ENCODE data around the gene PWP2. TPM values are rescaled to one million over a fixed set of nuclear protein-coding genes. Genes with fewer than 3 reads are reported as not detected.
"Not testable (repeated sequence)": the region's sequence is repeated elsewhere in the genome, so short reads cannot be mapped to it uniquely, and the experiment has no call there.

Gene PWP2
- total RNA-seq, 1 experiment from 2014 or later: 6.0 TPM

GRCh38 chr21:44147108-44147507 lies 39.9 kb downstream of the PWP2 start:
- H3K27ac ChIP-seq (ENCODE audit: insufficient read length, low read depth, low read length); H3K23ac ChIP-seq (ENCODE audit: insufficient read length, low read depth, low read length); H3K4me2 ChIP-seq (ENCODE audit: insufficient read depth, insufficient read length, low read length); H3K23me2 ChIP-seq (ENCODE audit: insufficient read length, low read depth, low read length, poor library complexity, severe bottlenecking); H2BK12ac ChIP-seq (ENCODE audit: insufficient read length, low read depth, low read length); H3T11ph ChIP-seq (ENCODE audit: low read length); H2AFZ ChIP-seq (ENCODE audit: low read length); H2BK20ac ChIP-seq (ENCODE audit: low read depth, low read length, poor library complexity, severe bottlenecking); H4K91ac ChIP-seq (ENCODE audit: insufficient read length, low read depth, low read length); H3K9ac ChIP-seq (ENCODE audit: extremely low read depth, insufficient read length, low read length); H3K27ac Mint-ChIP-seq; H4K5ac ChIP-seq (ENCODE audit: insufficient read length, low read depth, low read length); H2AK5ac ChIP-seq (ENCODE audit: insufficient read length, low read length); H3K56ac ChIP-seq (ENCODE audit: insufficient read length, low read depth, low read length); H3K9me3 Mint-ChIP-seq; H3K14ac ChIP-seq (ENCODE audit: insufficient read depth, low read length); H3K4me1 Mint-ChIP-seq; H3K36me3 Mint-ChIP-seq (ENCODE audit: insufficient read depth in 1 of 3, low read depth in 3 of 3); H3K27me3 ChIP-seq (ENCODE audit: insufficient read depth, low read length); H3K4ac ChIP-seq (ENCODE audit: low read depth, low read length); H2BK120ac ChIP-seq (ENCODE audit: low read depth, low read length, poor library complexity, severe bottlenecking); H3K4me3 Mint-ChIP-seq; H4K8ac ChIP-seq (replicated peaks; ENCODE audit: insufficient read length, low read depth, low read length); H3K79me2 ChIP-seq (ENCODE audit: insufficient read depth, low read length); H3K27me3 Mint-ChIP-seq (ENCODE audit: low read depth); H2BK5ac ChIP-seq (ENCODE audit: insufficient read length, low read length); DNase-seq; H3K9me3 ChIP-seq (ENCODE audit: control insufficient read depth, low read depth, low read length); H3K18ac ChIP-seq (ENCODE audit: insufficient read length, low read depth, low read length); H3K4me1 ChIP-seq (ENCODE audit: insufficient read depth, low read length); H2BK15ac ChIP-seq (ENCODE audit: low read depth, low read length); H3K79me1 ChIP-seq (ENCODE audit: insufficient read depth, low read depth, low read length, poor library complexity, severe bottlenecking); H4K20me1 ChIP-seq (ENCODE audit: control insufficient read depth, insufficient read depth, insufficient read length): not testable (repeated sequence)
- no CpG with 5 or more reads among the region's 8 CpGs for WGBS (ENCODE audit: extremely low coverage, insufficient read length, low lambda C conversion rate)

GRCh38 chr21:44150255-44150654 lies 43.1 kb downstream of the PWP2 start:
- H3K14ac ChIP-seq (ENCODE audit: insufficient read depth, low read length); H3K56ac ChIP-seq (ENCODE audit: insufficient read length, low read depth, low read length); H2BK12ac ChIP-seq (ENCODE audit: insufficient read length, low read depth, low read length); H3K23me2 ChIP-seq (ENCODE audit: insufficient read length, low read depth, low read length, poor library complexity, severe bottlenecking); H3K4me1 ChIP-seq (ENCODE audit: insufficient read depth, low read length); H3K4me2 ChIP-seq (ENCODE audit: insufficient read depth, insufficient read length, low read length); H3T11ph ChIP-seq (ENCODE audit: low read length); H3K18ac ChIP-seq (ENCODE audit: insufficient read length, low read depth, low read length); H3K36me3 Mint-ChIP-seq (ENCODE audit: insufficient read depth in 1 of 3, low read depth in 3 of 3); DNase-seq; H2BK120ac ChIP-seq (ENCODE audit: low read depth, low read length, poor library complexity, severe bottlenecking); H3K27me3 Mint-ChIP-seq (ENCODE audit: low read depth); H3K4ac ChIP-seq (ENCODE audit: low read depth, low read length); H4K5ac ChIP-seq (ENCODE audit: insufficient read length, low read depth, low read length); H3K27ac ChIP-seq (ENCODE audit: insufficient read length, low read depth, low read length); H3K23ac ChIP-seq (ENCODE audit: insufficient read length, low read depth, low read length); H2AK5ac ChIP-seq (ENCODE audit: insufficient read length, low read length); H3K79me2 ChIP-seq (ENCODE audit: insufficient read depth, low read length); H3K79me1 ChIP-seq (ENCODE audit: insufficient read depth, low read depth, low read length, poor library complexity, severe bottlenecking); H2BK5ac ChIP-seq (ENCODE audit: insufficient read length, low read length); H3K9me3 Mint-ChIP-seq; H2BK15ac ChIP-seq (ENCODE audit: low read depth, low read length); H3K9me3 ChIP-seq (ENCODE audit: control insufficient read depth, low read depth, low read length); H4K91ac ChIP-seq (ENCODE audit: insufficient read length, low read depth, low read length); H3K27me3 ChIP-seq (ENCODE audit: insufficient read depth, low read length); H3K4me3 Mint-ChIP-seq; H3K4me1 Mint-ChIP-seq; H3K27ac Mint-ChIP-seq; H4K20me1 ChIP-seq (ENCODE audit: control insufficient read depth, insufficient read depth, insufficient read length); H2BK20ac ChIP-seq (ENCODE audit: low read depth, low read length, poor library complexity, severe bottlenecking); H4K8ac ChIP-seq (replicated peaks; ENCODE audit: insufficient read length, low read depth, low read length); H2AFZ ChIP-seq (ENCODE audit: low read length); H3K9ac ChIP-seq (ENCODE audit: extremely low read depth, insufficient read length, low read length): not testable (repeated sequence)
- WGBS (ENCODE audit: extremely low coverage, insufficient read length, low lambda C conversion rate): no CpG with 5 or more reads among the region's 10 CpGs

Measured in H9 (cell line).